HCT116 (cell line): ENCODE data around the gene PSMD11. TPM values are rescaled to one million over a fixed set of nuclear protein-coding genes. Genes with fewer than 3 reads are reported as not detected.

ENCODE experiments used
- ATAC-seq: fragments of 200-7000 bp; cut with Tn5 transposase; 2 replicates; pipeline ENCODE4 v1.9.1; 2020; ENCODE audit warnings: mild to moderate bottlenecking, moderate library complexity
- BruUV-seq: library from RNA; stranded (reverse); fragments of 400-500 nt; replicated peaks from 2 replicates; lab custom pipeline; 2021; lab: Mats Ljungman, UMichigan
- CTCF ChIA-PET: fragments of 300-600 bp; sonication (Branson Sonifier 250); formaldehyde crosslinking; loops from one replicate; lab custom pipeline; 2021; ENCODE audit warnings: antibody characterized with exemption; lab: Charles Lee
- POLR2A ChIA-PET: fragments of 300-600, 350-600 bp; sonication (Branson Sonifier 250); formaldehyde crosslinking; loops from one replicate; lab custom pipeline; 2021; ENCODE audit warnings: antibody characterized with exemption; lab: Charles Lee
- RAD21 ChIA-PET, 2 experiments: fragments of 300-600 bp; sonication (Branson Sonifier 250); formaldehyde crosslinking; loops; one replicate each; lab custom pipeline; 2023; ENCODE audit warnings: low total read pairs in 2 of 2; ENCODE audit not compliant: uncharacterized antibody in 2 of 2, unreplicated experiment in 2 of 2, low non-redundant PET in 1 of 2; lab: Charles Lee
- DNase-seq: peaks from one replicate; pipeline ENCODE4 v3.0.0-alpha.2; 2010; ENCODE audit warnings: low read depth, low spot score
- H2AFZ ChIP-seq: fragments of 200-600 bp; shearing (Covaris generic), sonication (generic); 2 replicates; pipeline ENCODE4 v1.6.1; 2017; ENCODE audit warnings: low read depth, mixed run types, mixed read lengths, antibody characterized with exemption, low read length; ENCODE audit not compliant: poor library complexity, severe bottlenecking
- H3K27ac ChIP-seq: 2 replicates; pipeline ENCODE4 v1.5.1; 2012; ENCODE audit warnings: low read depth, low read length
- H3K27me3 ChIP-seq: fragments of 200-600 bp; sonication (generic); 2 replicates; pipeline ENCODE4 v1.6.1; 2016; ENCODE audit warnings: mixed run types, low read length, mixed read lengths; ENCODE audit not compliant: insufficient read depth
- H3K36me3 ChIP-seq, 2 experiments: fragments of 200-500 bp in 1 of 2; fragments of 200-600 bp in 1 of 2; sonication (Bioruptor generic) in 1 of 2; sonication (generic) in 1 of 2; 2 replicates each; pipeline versions ENCODE4 v1.5.1 to v1.6.1; 2014 to 2016; ENCODE audit warnings: low read length in 2 of 2, inconsistent platforms in 1 of 2, mixed read lengths in 1 of 2, mixed run types in 1 of 2; ENCODE audit not compliant: insufficient read depth in 2 of 2, control insufficient read depth in 1 of 2
- H3K4me1 ChIP-seq, 2 experiments: fragments of 200-600 bp in 1 of 2; sonication (generic) in 1 of 2; 2 replicates each; pipeline versions ENCODE4 v1.5.1 to v1.6.1; 2012 to 2017; ENCODE audit warnings: low read length in 2 of 2, inconsistent platforms in 1 of 2, mild to moderate bottlenecking in 1 of 2, mixed read lengths in 1 of 2, mixed run types in 1 of 2, moderate library complexity in 1 of 2; ENCODE audit not compliant: insufficient read depth in 2 of 2, control insufficient read depth in 1 of 2
- H3K4me2 ChIP-seq: fragments of 200-600 bp; sonication (generic); 2 replicates; pipeline ENCODE4 v1.6.1; 2017; ENCODE audit warnings: mixed run types, low read length, mixed read lengths
- H3K4me3 ChIP-seq, 2 experiments: fragments of 200-600 bp in 1 of 2; sonication (generic) in 1 of 2; replicated peaks in 1 of 2; 2 replicates each; pipeline ENCODE4 v1.5.1; 2011 to 2016; ENCODE audit warnings: low read length in 2 of 2, control low read depth in 1 of 2, low read depth in 1 of 2, mild to moderate bottlenecking in 1 of 2, mixed read lengths in 1 of 2, mixed run types in 1 of 2
- H3K79me2 ChIP-seq: fragments of 200-600 bp; sonication (generic); 2 replicates; pipeline ENCODE4 v1.6.1; 2017; ENCODE audit warnings: mild to moderate bottlenecking, mixed run types, low read length, moderate library complexity, mixed read lengths; ENCODE audit not compliant: insufficient read depth
- H3K9ac ChIP-seq: fragments of 200-600 bp; sonication (generic); 2 replicates; pipeline ENCODE4 v1.6.1; 2016; ENCODE audit warnings: low read length, mixed read lengths
- H3K9me2 ChIP-seq: fragments of 200-600 bp; sonication (generic), shearing (Covaris generic); 2 replicates; pipeline ENCODE4 v1.6.1; 2017; ENCODE audit warnings: mixed run types, mild to moderate bottlenecking, moderate library complexity; ENCODE audit not compliant: insufficient read depth
- H3K9me3 ChIP-seq, 2 experiments: fragments of 200-500 bp in 1 of 2; fragments of 200-600 bp in 1 of 2; sonication (Bioruptor generic) in 1 of 2; sonication (generic) in 1 of 2; 2 replicates each; pipeline ENCODE4 v1.6.1; 2014 to 2017; ENCODE audit warnings: low read length in 2 of 2, mixed read lengths in 2 of 2, inconsistent platforms in 1 of 2, low read depth in 1 of 2, mild to moderate bottlenecking in 1 of 2, mixed run types in 1 of 2, moderate library complexity in 1 of 2; ENCODE audit not compliant: control insufficient read depth in 1 of 2, insufficient read depth in 1 of 2
- H4K20me1 ChIP-seq: fragments of 200-600 bp; sonication (generic), shearing (Covaris generic); 2 replicates; pipeline ENCODE4 v1.6.1; 2017; ENCODE audit warnings: mixed run types, mild to moderate bottlenecking, moderate library complexity; ENCODE audit not compliant: insufficient read depth
- CBX3 ChIP-seq: IDR thresholded peaks from 2 replicates; pipeline ENCODE4 v1.6.1; 2012; ENCODE audit warnings: low read depth
- CEBPB ChIP-seq: IDR thresholded peaks from 2 replicates; pipeline ENCODE4 v1.6.1; 2012; ENCODE audit warnings: low read depth
- EGR1 ChIP-seq: IDR thresholded peaks from 2 replicates; pipeline ENCODE4 v1.6.1; 2012; ENCODE audit warnings: low read depth
- ELF1 ChIP-seq: IDR thresholded peaks from 2 replicates; pipeline ENCODE4 v1.6.1; 2012; ENCODE audit warnings: low read depth, borderline replicate concordance
- POLR2A ChIP-seq: IDR thresholded peaks from 2 replicates; pipeline ENCODE4 v1.7.0; 2011; ENCODE audit warnings: borderline replicate concordance; ENCODE audit not compliant: insufficient read depth, insufficient read length; ENCODE audit errors: extremely low read depth
- POLR2AphosphoS5 ChIP-seq: IDR thresholded peaks from 2 replicates; pipeline ENCODE4 v1.6.1; 2011; ENCODE audit warnings: mild to moderate bottlenecking, low read depth, low read length, moderate library complexity
- RAD21 ChIP-seq: IDR thresholded peaks from 2 replicates; pipeline ENCODE4 v1.6.1; 2012; ENCODE audit warnings: low read depth, mild to moderate bottlenecking
- SIN3A ChIP-seq: IDR thresholded peaks from 2 replicates; pipeline ENCODE4 v1.6.1; 2012; ENCODE audit warnings: low read depth
- SP1 ChIP-seq: IDR thresholded peaks from 2 replicates; pipeline ENCODE4 v1.6.1; 2012; ENCODE audit warnings: low read depth
- SRF ChIP-seq: IDR thresholded peaks from 2 replicates; pipeline ENCODE4 v1.6.1; 2012; ENCODE audit warnings: low read depth
- YY1 ChIP-seq: IDR thresholded peaks from 2 replicates; pipeline ENCODE4 v1.6.1; 2011; ENCODE audit warnings: low read length, low read depth, moderate library complexity, mild to moderate bottlenecking; ENCODE audit not compliant: insufficient replicate concordance; ENCODE audit errors: extremely low read depth
- intact Hi-C: fragments of 100-400 bp; cut with micrococcal nuclease; formaldehyde crosslinking; loops from 2 replicates; pipeline ENCODE4 v1.10.0; 2022
- total RNA-seq: library from RNA; stranded (reverse); gene quantifications from one replicate; pipeline ENCODE4 v1.2.1, GENCODE V29; 2021; ENCODE audit not compliant: unreplicated experiment
- TF ChIP-seq, protein P1 (sequence below): IDR thresholded peaks from 2 replicates; pipeline ENCODE4 v1.6.1; 2012
- TF ChIP-seq, protein P2 (sequence below): IDR thresholded peaks from 2 replicates; pipeline ENCODE4 v1.6.1; 2011; ENCODE audit warnings: mild to moderate bottlenecking, low read length, moderate library complexity; ENCODE audit not compliant: insufficient replicate concordance; ENCODE audit errors: extremely low read depth
- TF ChIP-seq, protein P3 (sequence below): IDR thresholded peaks from 2 replicates; pipeline ENCODE4 v1.6.1; 2012; ENCODE audit warnings: low read depth

Gene PSMD11
- total RNA-seq, 1 experiment from 2014 or later = 143 TPM

DNA sequence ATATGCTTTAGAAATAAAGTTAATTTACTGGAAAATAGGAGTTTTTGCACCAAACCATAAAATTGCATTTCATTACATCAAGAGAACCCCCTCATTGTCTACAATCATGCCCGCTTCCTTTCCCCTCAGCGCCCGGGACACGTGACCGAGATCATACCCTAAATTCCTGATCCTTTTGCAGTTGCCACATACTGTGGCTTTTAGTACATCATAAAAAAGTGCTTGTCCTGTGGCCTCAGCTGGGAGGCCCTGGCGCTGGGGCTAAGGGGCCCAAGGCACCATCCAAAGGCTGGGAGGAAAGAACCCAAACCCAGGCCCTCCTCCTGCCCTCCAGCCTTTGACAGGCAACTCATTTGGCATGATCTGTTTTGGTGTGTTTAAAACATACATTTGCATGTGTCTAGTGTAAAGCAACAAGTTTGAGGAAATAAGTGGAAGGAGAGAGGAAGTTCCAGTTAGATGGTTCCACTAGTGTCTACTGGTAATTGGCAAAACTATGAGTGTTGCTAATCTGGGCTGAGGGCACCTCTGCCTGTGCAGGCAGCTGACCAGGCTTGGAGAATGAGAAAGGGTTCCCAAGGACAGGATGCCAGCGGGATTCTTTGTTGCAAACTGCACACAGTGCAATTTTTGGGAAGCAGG, 48.5 kb downstream of the PSMD11 start:
- ChIA-PET POLR2A (no interaction called here), CTCF (interaction anchor here (0.9 kb wide), 1 partner anchor 30 kb away, joined by 3 read pairs; no protein-coding TSS in a partner anchor)
- TSS peak; percentile 66 for BruUV-seq
- no peak overlapping the region for H3K9ac ChIP-seq
- ATAC-seq = no peak
- no peak overlapping the region for H3K4me2 ChIP-seq
- H4K20me1 ChIP-seq = no peaks in the 10 kb centered on the region
- H3K36me3 ChIP-seq = no peaks in the 10 kb centered on the region; a peak in 1 of 4 replicates
- H3K79me2 ChIP-seq = no peaks in the 10 kb centered on the region
- H3K4me3 ChIP-seq = no peak overlapping the region
- no peak overlapping the region for H2AFZ ChIP-seq
- intact Hi-C loops = no loop called here
- no peaks in the 10 kb centered on the region for H3K9me3 ChIP-seq
- no peaks in the 10 kb centered on the region for H3K9me2 ChIP-seq
- TF ChIP-seq ELF1 (no peak), POLR2A (no peak)
- TF ChIP-seq, protein P1, sequence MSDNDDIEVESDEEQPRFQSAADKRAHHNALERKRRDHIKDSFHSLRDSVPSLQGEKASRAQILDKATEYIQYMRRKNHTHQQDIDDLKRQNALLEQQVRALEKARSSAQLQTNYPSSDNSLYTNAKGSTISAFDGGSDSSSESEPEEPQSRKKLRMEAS = no peak
- TF ChIP-seq, all 23 proteins: peak for 0
- H3K4me1 ChIP-seq = peaks cover 12 to 40% of the 10 kb centered on the region in 2 experiments
- no peak overlapping the region for H3K27ac ChIP-seq
- DNase-seq = no peak
- RAD21 ChIA-PET = no interaction called here
- no peaks in the 10 kb centered on the region for H3K27me3 ChIP-seq

DNA sequence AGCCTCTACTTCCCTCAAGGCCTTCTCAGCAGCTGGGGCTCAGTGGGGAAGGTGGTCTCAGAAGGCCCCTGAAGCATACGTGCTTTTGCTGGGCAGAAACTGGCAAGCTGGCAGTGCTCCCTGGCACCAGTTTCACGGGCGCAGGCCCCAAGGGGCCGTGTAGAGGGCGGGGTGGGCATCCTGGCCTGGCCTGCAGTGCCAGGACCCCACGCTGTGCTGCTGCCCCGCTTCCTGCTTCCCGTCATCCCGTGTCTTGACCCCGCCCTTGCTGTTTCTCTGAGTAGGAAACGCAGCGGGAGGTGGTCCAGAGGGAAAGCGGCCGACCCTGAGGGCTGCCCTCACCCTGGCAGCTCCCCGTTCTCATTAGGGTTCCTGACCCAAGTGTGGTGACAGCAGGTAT, 49.3 kb downstream of the PSMD11 start:
- Histone ChIP-seq H3K4me3 (no peak overlapping the region), H2AFZ (no peak overlapping the region), H3K9me3 (no peaks in the 10 kb centered on the region), H3K27me3 (no peaks in the 10 kb centered on the region), H3K36me3 (no peaks in the 10 kb centered on the region; a peak in 1 of 4 replicates), H3K27ac (no peak overlapping the region), H3K9ac (no peak overlapping the region), H3K4me1 (peaks cover 18 to 44% of the 10 kb centered on the region in 2 experiments), H3K79me2 (no peaks in the 10 kb centered on the region), H4K20me1 (no peaks in the 10 kb centered on the region), H3K4me2 (no peak overlapping the region), H3K9me2 (no peaks in the 10 kb centered on the region)
- POLR2A ChIA-PET = no interaction called here
- no peak for DNase-seq
- intact Hi-C loops = no loop called here
- RAD21 ChIA-PET = no interaction called here
- BruUV-seq = no TSS peak
- CTCF ChIA-PET = no interaction called here
- ATAC-seq = no peak
- TF ChIP-seq SP1 (no peak), SRF (no peak), RAD21 (no peak), SIN3A (no peak), CBX3 (no peak), POLR2AphosphoS5 (no peak), YY1 (no peak), CEBPB (no peak), EGR1 (no peak)
- TF ChIP-seq, protein P2, sequence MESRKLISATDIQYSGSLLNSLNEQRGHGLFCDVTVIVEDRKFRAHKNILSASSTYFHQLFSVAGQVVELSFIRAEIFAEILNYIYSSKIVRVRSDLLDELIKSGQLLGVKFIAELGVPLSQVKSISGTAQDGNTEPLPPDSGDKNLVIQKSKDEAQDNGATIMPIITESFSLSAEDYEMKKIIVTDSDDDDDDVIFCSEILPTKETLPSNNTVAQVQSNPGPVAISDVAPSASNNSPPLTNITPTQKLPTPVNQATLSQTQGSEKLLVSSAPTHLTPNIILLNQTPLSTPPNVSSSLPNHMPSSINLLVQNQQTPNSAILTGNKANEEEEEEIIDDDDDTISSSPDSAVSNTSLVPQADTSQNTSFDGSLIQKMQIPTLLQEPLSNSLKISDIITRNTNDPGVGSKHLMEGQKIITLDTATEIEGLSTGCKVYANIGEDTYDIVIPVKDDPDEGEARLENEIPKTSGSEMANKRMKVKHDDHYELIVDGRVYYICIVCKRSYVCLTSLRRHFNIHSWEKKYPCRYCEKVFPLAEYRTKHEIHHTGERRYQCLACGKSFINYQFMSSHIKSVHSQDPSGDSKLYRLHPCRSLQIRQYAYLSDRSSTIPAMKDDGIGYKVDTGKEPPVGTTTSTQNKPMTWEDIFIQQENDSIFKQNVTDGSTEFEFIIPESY = no peak
- TF ChIP-seq, protein P3, sequence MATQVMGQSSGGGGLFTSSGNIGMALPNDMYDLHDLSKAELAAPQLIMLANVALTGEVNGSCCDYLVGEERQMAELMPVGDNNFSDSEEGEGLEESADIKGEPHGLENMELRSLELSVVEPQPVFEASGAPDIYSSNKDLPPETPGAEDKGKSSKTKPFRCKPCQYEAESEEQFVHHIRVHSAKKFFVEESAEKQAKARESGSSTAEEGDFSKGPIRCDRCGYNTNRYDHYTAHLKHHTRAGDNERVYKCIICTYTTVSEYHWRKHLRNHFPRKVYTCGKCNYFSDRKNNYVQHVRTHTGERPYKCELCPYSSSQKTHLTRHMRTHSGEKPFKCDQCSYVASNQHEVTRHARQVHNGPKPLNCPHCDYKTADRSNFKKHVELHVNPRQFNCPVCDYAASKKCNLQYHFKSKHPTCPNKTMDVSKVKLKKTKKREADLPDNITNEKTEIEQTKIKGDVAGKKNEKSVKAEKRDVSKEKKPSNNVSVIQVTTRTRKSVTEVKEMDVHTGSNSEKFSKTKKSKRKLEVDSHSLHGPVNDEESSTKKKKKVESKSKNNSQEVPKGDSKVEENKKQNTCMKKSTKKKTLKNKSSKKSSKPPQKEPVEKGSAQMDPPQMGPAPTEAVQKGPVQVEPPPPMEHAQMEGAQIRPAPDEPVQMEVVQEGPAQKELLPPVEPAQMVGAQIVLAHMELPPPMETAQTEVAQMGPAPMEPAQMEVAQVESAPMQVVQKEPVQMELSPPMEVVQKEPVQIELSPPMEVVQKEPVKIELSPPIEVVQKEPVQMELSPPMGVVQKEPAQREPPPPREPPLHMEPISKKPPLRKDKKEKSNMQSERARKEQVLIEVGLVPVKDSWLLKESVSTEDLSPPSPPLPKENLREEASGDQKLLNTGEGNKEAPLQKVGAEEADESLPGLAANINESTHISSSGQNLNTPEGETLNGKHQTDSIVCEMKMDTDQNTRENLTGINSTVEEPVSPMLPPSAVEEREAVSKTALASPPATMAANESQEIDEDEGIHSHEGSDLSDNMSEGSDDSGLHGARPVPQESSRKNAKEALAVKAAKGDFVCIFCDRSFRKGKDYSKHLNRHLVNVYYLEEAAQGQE = no peak
- TF ChIP-seq, protein P1 = no peak
